ENCODE measurements around the gene LAMB1.

DNA sequence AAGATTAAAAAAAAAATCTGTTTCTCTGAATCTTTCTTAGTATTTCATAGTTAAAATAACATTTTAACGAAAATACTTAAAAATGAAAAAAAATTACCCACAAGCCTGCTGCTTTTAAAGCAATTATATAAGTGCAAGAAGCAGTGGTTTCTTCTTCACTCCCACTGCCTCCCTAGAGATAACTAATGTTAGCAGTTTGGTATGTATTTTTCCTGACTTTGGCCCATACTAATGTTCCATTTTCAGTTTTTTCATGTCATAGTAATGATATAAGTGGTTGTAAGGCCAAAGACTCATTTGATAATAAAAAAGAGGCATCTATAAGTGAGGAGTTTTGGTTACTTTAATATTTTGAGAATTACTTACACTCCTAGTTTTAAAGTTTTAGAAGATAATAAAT, 24.3 kb upstream of the LAMB1 start:
- TF ChIP-seq PRDM15 (CRISPR knock-in tag; IDR thresholded peaks at IDR 0.05) = no peak
- TF ChIP-seq CTCF (IDR thresholded peaks at IDR 0.05) = no peak
- TF ChIP-seq JUN (CRISPR knock-in tag; IDR thresholded peaks at IDR 0.05) = no peak
